ENCODE measurements around the gene CPLX1.

DNA sequence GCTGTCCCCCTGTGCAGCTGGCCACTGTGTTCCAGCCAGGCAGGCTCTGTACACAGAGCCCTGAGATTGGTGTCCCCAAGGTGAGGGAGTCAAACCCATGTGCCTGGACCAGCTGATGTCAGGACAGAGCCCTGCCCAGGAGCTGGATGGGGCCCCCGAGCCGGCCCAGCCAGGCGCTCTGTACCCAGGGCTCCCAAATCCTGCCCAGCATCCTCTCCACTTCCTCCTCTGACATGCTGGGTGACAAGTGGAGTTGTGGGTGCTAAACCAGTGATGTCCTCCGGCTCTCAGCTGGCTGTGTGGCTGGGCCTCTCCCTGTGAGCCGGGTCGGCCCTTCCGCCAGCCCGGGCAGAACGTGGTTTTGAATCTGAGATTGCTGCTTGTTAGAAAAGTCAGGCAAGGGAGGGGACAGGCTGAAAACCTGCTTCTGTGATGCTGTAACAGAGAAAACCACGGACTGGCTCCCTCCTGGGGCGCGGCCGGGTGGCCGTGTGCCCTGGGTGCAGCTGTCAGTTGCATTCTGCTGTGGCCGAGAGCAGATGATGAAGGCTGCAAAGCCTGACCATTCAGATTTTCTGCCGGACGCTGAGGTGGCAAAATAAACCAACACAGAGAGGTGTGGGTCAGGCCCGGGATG is 7.9 kb upstream of the CPLX1 start:
- TF ChIP-seq, protein P1, sequence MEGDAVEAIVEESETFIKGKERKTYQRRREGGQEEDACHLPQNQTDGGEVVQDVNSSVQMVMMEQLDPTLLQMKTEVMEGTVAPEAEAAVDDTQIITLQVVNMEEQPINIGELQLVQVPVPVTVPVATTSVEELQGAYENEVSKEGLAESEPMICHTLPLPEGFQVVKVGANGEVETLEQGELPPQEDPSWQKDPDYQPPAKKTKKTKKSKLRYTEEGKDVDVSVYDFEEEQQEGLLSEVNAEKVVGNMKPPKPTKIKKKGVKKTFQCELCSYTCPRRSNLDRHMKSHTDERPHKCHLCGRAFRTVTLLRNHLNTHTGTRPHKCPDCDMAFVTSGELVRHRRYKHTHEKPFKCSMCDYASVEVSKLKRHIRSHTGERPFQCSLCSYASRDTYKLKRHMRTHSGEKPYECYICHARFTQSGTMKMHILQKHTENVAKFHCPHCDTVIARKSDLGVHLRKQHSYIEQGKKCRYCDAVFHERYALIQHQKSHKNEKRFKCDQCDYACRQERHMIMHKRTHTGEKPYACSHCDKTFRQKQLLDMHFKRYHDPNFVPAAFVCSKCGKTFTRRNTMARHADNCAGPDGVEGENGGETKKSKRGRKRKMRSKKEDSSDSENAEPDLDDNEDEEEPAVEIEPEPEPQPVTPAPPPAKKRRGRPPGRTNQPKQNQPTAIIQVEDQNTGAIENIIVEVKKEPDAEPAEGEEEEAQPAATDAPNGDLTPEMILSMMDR (IDR thresholded peaks at IDR 0.05), result no peak
- TF ChIP-seq POLR2A (IDR thresholded peaks at IDR 0.05) (no peak), EP300 (IDR thresholded peaks at IDR 0.05) (no peak)

All from tibial nerve (tissue), 4 donors.